Liver (tissue), 9 donors: Measurements from ENCODE around the gene MAPK9. TPM values are rescaled to one million over a fixed set of nuclear protein-coding genes. Genes with fewer than 3 reads are reported as not detected.

Experiments used
- DNase-seq: peaks from one replicate; pipeline ENCODE4 v3.0.0-alpha.2; 2017; ENCODE audit warnings: low spot score
- H3K27ac ChIP-seq, 2 donors: one replicate each; pipeline ENCODE4 v1.7.0; 2013; ENCODE audit warnings: inconsistent platforms in 2 of 2, low read length in 2 of 2, control low read depth in 1 of 2, low read depth in 1 of 2, mild to moderate bottlenecking in 1 of 2
- H3K27me3 ChIP-seq, 4 donors: one replicate each; pipeline versions ENCODE4 v1.6.1 to v1.7.0; 2013; ENCODE audit warnings: low read length in 3 of 4, inconsistent platforms in 1 of 4, mild to moderate bottlenecking in 1 of 4, moderate library complexity in 1 of 4; ENCODE audit not compliant: control insufficient read depth in 4 of 4, insufficient read depth in 4 of 4
- H3K36me3 ChIP-seq, 4 donors: one replicate each; pipeline versions ENCODE4 v1.6.1 to v1.7.0; 2013; ENCODE audit warnings: low read length in 3 of 4, mild to moderate bottlenecking in 3 of 4, low read depth in 1 of 4, moderate library complexity in 1 of 4; ENCODE audit not compliant: control insufficient read depth in 4 of 4, insufficient read depth in 3 of 4
- H3K4me1 ChIP-seq, 4 donors: one replicate each; pipeline versions ENCODE4 v1.6.1 to v1.7.0; 2013; ENCODE audit warnings: low read length in 3 of 4, mild to moderate bottlenecking in 3 of 4, moderate library complexity in 1 of 4; ENCODE audit not compliant: control insufficient read depth in 4 of 4, insufficient read depth in 4 of 4
- H3K4me3 ChIP-seq, 3 donors: one replicate each; pipeline versions ENCODE4 v1.6.1 to v1.7.0; 2013; ENCODE audit warnings: low read length in 3 of 3, control low read depth in 1 of 3, low read depth in 1 of 3, mild to moderate bottlenecking in 1 of 3
- H3K9ac ChIP-seq, 2 donors: one replicate each; pipeline ENCODE4 v1.7.0; 2013; ENCODE audit warnings: low read length in 2 of 2, mild to moderate bottlenecking in 2 of 2, moderate library complexity in 2 of 2, control low read depth in 1 of 2, low read depth in 1 of 2
- H3K9me3 ChIP-seq, 4 donors: one replicate each; pipeline versions ENCODE4 v1.6.1 to v1.7.0; 2013; ENCODE audit warnings: low read length in 3 of 4; ENCODE audit not compliant: control insufficient read depth in 4 of 4
- CTCF ChIP-seq: fragments of 150-350 bp; IDR thresholded peaks from 2 replicates; pipeline ENCODE4 v1.5.1; 2017; ENCODE audit warnings: improper control_type of control experiment, low read depth, low read length; ENCODE audit not compliant: missing input control
- FOXA1 ChIP-seq: IDR thresholded peaks from 2 replicates; pipeline ENCODE4 v1.6.1; 2016; ENCODE audit warnings: antibody characterized with exemption
- FOXA2 ChIP-seq: IDR thresholded peaks from 2 replicates; pipeline ENCODE4 v1.6.1; 2016; ENCODE audit warnings: antibody characterized with exemption
- HNF4A ChIP-seq, 2 donors: conservative IDR thresholded peaks; 2 replicates each; pipeline ENCODE4 v1.6.1; 2016; ENCODE audit warnings: antibody characterized with exemption in 2 of 2, mild to moderate bottlenecking in 2 of 2
- HNF4G ChIP-seq: IDR thresholded peaks from 2 replicates; pipeline ENCODE4 v1.6.1; 2016; ENCODE audit warnings: antibody characterized with exemption
- MAX ChIP-seq: IDR thresholded peaks from 2 replicates; pipeline ENCODE4 v1.6.1; 2016; ENCODE audit warnings: antibody characterized with exemption
- REST ChIP-seq: IDR thresholded peaks from 2 replicates; pipeline ENCODE4 v1.6.1; 2016; ENCODE audit warnings: antibody characterized with exemption, mild to moderate bottlenecking
- RXRA ChIP-seq, 2 donors: IDR thresholded peaks; 2 replicates each; pipeline ENCODE4 v1.6.1; 2017 to 2018; ENCODE audit warnings: antibody characterized with exemption in 2 of 2, mild to moderate bottlenecking in 1 of 2
- YY1 ChIP-seq: IDR thresholded peaks from 2 replicates; pipeline ENCODE4 v1.6.1; 2016; ENCODE audit warnings: antibody characterized with exemption, mild to moderate bottlenecking
- ZBTB33 ChIP-seq: IDR thresholded peaks from 2 replicates; pipeline ENCODE4 v1.6.1; 2016; ENCODE audit warnings: antibody characterized with exemption
- WGBS: extraction: QIAGEN DNeasy Blood & Tissue Kit; methylation state at CpG from one replicate; pipeline ENCODE4 v1.1.7; 2013; 5-methylcytosine and 5-hydroxymethylcytosine counted together
- polyA plus RNA-seq, 2 donors: library from polyadenylated mRNA; stranded (reverse) in 1 of 2; unstranded in 1 of 2; fragments of 200-250 nt in 1 of 2; fragments of >200 nt in 1 of 2; fragmentation: Nextera tagmentation in 1 of 2; extraction: Ambion mirVana in 1 of 2; gene quantifications; one replicate each; pipeline versions ENCODE4 v1.2.1 to v1.2.3, GENCODE V29; 2013 to 2015
- total RNA-seq, 2 donors: library from RNA; depleted of rRNA; stranded (reverse); fragments of >200 nt; gene quantifications; one replicate each; pipeline ENCODE4 v1.2.3, GENCODE V29; 2014
- TF ChIP-seq, protein P1 (sequence below): IDR thresholded peaks from 2 replicates; pipeline ENCODE4 v1.6.1; 2016; ENCODE audit warnings: antibody characterized with exemption
- donor health status: healthy.
- donor health status: healthy.
- donor health status: healthy.
- donor health status: healthy.
- donor health status: healthy.

The MAPK9 gene
- total and polyA plus RNA-seq, 4 donors: 3.8 to 22.7 (median 12.8) TPM

GRCh38 chr5:180338001-180338707 lies 46.3 kb upstream of the MAPK9 start (continued):
- TF ChIP-seq ZBTB33: no peak
- no peak for TF ChIP-seq FOXA2
- no peak for TF ChIP-seq HNF4G
- TF ChIP-seq CTCF: no peak
- TF ChIP-seq RXRA (IDR thresholded peaks at IDR 0.05): no peak

DNA sequence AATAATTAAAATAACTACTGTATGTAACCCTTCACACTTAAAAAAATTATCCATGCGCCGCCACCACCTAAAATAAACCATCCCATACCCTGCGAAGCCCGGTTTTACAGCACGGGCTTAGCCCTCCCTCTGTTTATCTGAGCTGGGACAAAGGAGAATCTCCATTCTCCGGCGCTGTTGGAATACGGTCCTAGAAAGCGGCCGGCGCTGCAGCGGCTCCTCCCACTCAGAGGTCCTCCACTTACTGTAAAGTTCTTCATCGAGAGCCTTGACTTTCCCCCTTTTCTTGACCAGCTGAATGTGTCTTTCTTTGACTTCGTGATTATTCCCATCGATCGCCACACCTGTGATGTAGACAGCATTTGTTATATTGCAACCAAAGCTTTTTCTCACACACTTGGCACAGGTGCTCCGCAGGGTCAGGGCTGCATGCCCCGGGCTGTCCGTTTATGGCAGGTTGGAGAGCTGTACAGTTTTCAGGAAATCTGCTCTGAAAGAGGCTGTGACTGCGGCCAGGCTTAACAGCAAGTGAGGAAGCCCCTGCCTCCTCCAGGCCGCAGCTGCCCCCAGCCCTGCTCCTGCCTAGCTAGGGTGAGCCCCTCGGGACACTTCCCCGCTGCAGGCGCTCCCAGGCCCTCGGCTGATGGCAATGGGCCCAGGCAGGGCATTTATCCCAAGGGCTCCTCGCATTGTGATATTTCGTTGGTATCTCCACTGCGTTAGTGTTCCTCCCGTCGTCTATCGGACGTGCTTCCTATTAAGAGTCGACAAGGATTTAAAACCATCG lies 44.5 kb upstream of the MAPK9 start:
- no peak overlapping the region for H3K4me3 ChIP-seq
- H3K9ac ChIP-seq: no peak overlapping the region
- H3K27ac ChIP-seq: no peak overlapping the region
- no peaks in the 10 kb centered on the region for H3K4me1 ChIP-seq
- peaks cover 0 to 2% (median 0%) of the 10 kb centered on the region in 4 donors for H3K27me3 ChIP-seq
- TF ChIP-seq REST: no peak
- no peak for TF ChIP-seq FOXA2
- no peak for TF ChIP-seq HNF4A (conservative IDR thresholded peaks at IDR 0.05)
- TF ChIP-seq FOXA1: no peak
- TF ChIP-seq YY1: no peak
- TF ChIP-seq, protein P1, sequence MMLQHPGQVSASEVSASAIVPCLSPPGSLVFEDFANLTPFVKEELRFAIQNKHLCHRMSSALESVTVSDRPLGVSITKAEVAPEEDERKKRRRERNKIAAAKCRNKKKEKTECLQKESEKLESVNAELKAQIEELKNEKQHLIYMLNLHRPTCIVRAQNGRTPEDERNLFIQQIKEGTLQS: no peak
- TF ChIP-seq MAX: no peak
- H3K9me3 ChIP-seq: no peaks in the 10 kb centered on the region
- WGBS: 89% methylated on average over 34 of the region's 34 CpGs
- DNase-seq: no peak
- H3K36me3 ChIP-seq: no peaks in the 10 kb centered on the region
